CD4-positive, alpha-beta T cell treated with Interleukin-21 for 1 hour (primary cell): Measurements from ENCODE around the gene COL5A1.
"Not testable (repeated sequence)": the region's sequence is repeated elsewhere in the genome, so short reads cannot be mapped to it uniquely, and the experiment has no call there.

Experiments
- DNase-seq: peaks from one replicate; pipeline ENCODE4 v3.0.0-alpha.2; 2020

COL5A1 gene

GRCh38 chr9:134641990-134642384 lies 384 bp downstream of the COL5A1 start:
- DNase-seq = no peak

DNA sequence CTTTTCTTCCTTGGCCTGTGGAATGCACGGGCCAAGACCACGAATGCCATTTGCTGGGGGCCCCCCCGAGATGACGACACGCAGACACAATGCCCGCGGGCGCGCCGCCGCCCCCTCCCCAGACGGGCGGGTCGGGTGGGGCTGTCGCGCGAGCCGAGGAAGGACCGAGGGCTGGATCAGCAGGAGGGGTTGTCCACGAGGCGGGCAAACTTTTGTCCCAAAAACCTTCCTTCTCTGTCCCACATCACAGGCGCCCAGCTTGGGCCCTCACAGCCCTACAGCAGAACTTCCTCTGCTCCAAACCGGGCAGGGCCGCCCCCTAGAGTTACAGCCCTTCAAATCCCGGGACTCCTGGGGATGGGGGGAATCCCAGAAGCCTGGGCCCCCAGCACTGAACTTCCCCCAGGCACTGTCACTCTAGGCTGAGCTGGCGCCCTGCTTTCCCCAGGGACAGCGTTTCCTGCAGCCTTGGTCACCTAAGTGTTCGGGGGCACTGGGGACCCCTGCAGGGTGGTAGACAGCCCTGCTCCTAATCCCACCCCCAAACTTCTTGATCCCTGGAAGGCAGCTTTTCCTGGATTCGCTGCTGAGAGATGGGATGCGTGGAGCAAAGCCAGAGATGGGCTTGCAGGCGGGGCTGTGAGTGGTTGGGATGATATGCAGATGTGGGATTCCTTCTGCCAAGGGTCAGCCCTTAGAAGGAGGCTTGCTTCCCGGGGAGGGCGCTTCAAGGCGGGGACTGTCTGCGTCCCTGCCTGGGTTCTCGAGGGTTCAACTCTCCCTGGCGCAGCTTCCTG lies 980 bp downstream of the COL5A1 start:
- DNase-seq = no peak

- no peak for DNase-seq
Measured at GRCh38 chr9:134643222-134643671, 1.6 kb downstream of the COL5A1 start.

DNA sequence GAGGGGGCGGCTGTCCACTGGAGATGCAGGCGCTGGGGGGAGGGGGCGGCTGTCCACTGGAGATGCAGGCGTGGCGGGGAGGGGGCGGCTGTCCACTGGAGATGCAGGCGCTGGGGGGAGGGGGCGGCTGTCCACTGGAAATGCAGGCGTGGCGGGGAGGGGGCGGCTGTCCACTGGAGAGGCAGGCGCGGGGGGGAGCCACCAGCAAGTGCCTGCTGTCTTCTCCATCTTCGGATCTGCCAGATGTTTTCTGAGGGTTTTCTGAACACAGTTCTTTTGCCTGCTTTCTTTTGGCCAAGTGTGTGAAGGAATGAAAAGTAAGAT lies 2.8 kb downstream of the COL5A1 start:
- DNase-seq = not testable (repeated sequence)

DNA sequence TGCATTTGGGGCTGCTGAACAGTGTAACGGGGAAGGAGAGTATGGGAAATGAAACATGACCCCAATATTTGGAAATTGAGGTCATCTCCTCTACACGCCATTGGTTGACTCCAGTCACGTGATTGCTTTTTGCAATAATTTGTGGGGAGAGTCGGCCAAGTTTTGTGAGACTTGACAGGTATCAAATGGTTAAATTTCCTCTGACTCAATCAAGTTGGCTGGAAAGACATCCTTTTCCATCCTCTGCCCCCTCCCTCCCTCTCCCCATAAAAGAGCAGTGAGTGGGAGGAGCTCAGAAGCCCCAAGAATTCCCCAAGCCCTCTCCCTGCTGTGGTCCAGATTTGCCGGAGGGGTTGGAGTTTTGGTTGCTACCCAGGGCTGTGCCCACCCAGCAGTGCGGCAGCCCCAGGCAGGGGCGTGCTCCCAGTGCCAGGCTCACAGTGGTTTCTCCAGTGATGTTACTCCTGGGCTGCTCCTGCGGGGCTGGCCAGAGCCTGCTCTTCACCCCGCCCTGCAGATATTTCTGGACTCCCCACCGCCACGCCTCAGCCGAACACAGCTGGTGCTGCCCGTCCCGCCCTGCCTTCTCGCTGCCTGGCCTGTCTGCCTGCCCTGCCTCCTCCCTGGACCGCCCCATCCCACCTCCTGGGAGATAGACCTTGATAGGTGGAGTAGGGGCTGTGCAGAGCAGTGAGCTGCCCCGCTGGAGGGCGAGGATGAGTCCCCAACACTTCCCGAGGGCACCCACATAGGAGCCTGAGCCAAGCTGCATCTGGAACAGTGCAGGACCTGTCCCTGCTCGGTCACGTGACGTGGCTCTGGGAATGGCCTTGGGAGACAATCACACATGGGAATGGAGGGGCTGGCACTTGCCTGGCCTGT lies 3.4 kb downstream of the COL5A1 start:
- no peak for DNase-seq

GRCh38 chr9:134645607-134646365 lies 4.2 kb downstream of the COL5A1 start:
- DNase-seq = no peak

- DNase-seq = no peak
Measured at GRCh38 chr9:134647359-134648080, 5.9 kb downstream of the COL5A1 start.

DNA sequence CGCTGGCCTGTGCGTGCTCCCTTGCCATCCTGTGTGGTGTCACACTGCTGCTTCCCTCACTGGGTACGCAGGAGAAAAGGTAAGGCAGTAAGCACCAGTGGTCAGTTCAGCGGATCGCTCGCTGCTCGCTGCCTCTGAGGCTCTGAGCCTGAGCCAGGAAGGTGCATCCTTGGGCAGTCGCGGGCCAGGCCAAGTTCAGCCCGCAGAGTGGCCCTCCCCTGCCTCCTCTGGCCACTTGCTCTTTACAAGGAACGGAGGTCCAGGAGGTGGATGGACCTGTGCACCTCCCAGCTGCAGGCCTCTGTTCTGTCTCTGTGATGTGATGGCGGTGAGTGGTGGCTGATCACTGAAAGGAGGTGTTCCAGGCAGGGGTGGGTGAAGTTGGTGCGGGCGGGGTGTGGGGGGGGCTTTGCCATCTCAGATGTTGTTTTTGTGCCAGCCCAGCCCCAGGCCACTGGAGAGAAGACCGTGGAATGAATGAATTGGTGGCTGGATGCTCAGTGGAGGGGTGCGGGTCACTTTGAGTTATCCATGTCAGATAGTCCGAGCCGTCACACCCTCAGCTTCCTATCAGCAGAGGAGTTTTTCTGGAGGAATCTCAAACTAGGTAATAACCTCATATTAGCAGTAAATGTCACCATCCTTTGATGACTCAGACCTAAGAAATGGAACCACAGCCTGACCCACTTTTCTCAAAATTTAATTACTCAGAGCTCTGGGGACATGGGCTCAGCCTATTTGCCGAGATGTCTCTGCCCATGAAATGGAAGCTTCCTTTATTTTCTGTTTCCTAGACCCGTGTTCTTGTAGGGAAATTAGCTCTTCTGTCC lies 7.3 kb downstream of the COL5A1 start:
- DNase-seq = peak; percentile 5

- no peak for DNase-seq
Measured at GRCh38 chr9:134650431-134651190, 9.0 kb downstream of the COL5A1 start.

DNA sequence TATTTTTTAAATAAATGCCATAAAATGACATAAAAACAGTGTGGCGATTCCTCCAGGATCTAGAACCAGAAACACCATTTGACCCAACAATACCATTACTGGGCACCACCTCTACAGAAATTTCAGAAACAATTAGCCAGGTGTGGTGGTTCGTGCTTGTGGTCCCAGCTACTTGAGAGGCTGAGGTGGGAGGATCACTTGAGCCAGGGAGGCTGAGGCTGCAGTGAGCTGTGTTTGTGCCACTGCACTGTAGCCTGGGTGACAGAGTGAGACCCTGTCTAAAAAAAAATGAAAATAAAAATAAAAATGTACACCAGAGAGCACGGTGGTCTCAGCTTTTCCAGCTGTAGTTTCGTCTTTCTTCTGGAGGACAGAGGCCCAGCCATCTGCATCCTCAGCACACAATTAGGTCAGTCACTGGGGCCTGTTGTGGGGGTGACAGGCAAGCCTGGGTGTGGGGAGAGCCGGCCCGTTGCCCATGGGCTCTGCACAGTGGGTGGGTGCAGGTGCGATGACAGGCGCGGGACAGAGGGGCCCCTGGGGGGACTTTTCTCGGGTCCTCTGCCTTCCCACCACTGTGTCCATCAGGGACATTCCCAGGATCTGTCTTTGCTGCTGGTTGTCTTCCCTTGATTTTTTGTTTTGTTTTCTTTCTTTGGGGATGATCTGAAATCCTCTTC lies 9.8 kb downstream of the COL5A1 start:
- DNase-seq = no peak

DNA sequence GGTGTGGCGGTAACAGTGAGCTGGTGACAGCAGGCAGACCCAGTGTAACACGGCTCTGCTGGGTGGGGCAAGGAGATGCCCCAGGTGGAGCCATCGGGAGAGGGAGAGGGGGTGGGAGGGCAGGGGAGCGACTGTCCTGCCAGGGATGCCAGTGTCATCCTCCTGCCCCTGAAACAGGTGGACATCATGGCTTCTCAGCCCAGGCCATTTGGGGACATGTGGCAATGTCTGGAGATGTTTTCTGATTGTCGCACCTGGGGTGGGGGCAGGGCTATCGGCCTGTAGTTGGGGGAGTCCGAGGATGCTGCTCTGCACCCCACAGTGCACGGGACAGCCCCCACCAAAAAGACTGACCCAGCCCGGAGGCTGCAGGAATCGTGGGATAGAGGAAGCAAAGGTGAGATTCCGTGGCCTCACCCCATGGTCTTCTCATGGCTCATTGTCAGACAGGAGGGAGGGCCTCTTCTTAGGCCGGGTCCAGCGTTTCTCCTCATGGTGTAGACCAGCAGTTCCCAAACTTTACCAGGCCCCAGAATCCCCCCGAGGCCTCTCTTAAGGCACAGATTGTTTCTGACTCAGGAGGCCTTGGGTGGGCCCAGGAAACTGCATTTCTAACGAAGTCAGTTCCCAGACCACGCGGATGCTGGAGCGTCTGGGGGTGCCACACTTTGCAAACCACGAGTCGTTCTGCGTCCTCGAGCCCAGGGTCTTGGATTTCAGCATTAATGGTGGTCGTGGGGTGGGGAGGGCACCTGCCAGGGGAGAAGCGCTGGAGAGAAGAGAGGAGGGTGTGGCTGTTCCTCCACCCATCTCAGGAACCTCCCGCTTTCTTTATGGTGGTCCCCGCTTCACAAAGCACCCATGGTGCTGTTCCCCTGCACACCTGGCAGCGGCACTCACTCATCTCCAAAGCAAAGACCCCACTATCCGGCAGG lies 11.0 kb downstream of the COL5A1 start:
- DNase-seq = no peak

- DNase-seq = no peak
Measured at GRCh38 chr9:134653259-134654009, 11.8 kb downstream of the COL5A1 start.

GRCh38 chr9:134655101-134655500 lies 13.5 kb downstream of the COL5A1 start:
- no peak for DNase-seq

GRCh38 chr9:134655586-134656333 lies 14.2 kb downstream of the COL5A1 start:
- DNase-seq = no peak

DNA sequence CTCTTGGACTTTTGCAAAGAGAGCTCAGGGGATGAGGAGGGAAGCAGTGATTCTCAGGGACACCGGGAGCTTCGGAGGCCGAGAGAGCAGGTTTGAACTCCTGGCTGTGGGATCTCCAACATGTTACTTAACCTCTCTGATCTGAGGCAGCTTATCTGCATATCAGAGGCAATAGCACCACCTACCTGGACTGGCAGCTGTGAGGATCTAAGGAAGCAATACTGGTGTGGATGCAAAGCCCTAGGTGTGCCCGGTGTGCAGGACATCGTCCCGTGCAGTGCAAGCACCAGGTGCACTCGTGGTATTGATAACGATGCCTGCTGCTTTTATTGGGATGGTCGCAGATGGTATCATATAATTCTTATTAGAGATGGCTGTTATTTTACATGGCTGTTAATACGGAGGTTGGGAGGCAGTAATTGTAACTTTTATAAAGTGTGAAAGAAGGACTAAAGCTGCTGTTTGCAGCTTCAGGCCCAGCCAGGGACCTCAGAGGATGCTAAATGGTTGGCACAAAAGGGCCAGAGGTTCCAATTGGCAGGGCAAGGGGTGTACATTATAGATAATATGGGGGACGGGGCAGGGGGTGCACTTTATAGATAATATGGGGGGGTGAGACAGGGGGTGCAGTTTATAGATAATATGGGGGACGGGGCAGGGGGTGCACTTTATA lies 14.9 kb downstream of the COL5A1 start:
- DNase-seq = no peak

GRCh38 chr9:134657666-134658377 lies 16.2 kb downstream of the COL5A1 start:
- no peak for DNase-seq
